DND-41 (cell line): ENCODE results near the gene SNX9.

Experiments used
- CTCF ChIP-seq: IDR thresholded peaks from 2 replicates; pipeline ENCODE4 v1.5.1; 2012; ENCODE audit warnings: borderline replicate concordance, low read length, moderate library complexity, mild to moderate bottlenecking; ENCODE audit not compliant: poor library complexity, severe bottlenecking; ENCODE audit errors: extremely low read depth
- EZH2 ChIP-seq: IDR thresholded peaks from 3 replicates; pipeline ENCODE4 v1.6.1; 2012; ENCODE audit warnings: borderline replicate concordance, low read depth, mild to moderate bottlenecking, moderate library complexity, low read length, inconsistent platforms; ENCODE audit not compliant: severe bottlenecking

GRCh38 chr6:157967486-157967885, 144.4 kb downstream of the SNX9 start:
- TF ChIP-seq CTCF (no peak), EZH2 (no peak)
